Measurements from ENCODE around the gene KDM4C.
"Not testable (repeated sequence)": the region's sequence is repeated elsewhere in the genome, so short reads cannot be mapped to it uniquely, and the experiment has no call there.

Gene KDM4C

GRCh38 chr9:6757456-6758247, at the start of gene KDM4C:
Gene KDM4C, plus strand, starts transcription at chr9:6757973. Its CDS starts 35,016 bp downstream, at chr9:6792989.
- DNase-seq: peak; percentile 81

GRCh38 chr9:6708732-6709131, 49.0 kb upstream of the KDM4C start:
- no peak for DNase-seq

DNA sequence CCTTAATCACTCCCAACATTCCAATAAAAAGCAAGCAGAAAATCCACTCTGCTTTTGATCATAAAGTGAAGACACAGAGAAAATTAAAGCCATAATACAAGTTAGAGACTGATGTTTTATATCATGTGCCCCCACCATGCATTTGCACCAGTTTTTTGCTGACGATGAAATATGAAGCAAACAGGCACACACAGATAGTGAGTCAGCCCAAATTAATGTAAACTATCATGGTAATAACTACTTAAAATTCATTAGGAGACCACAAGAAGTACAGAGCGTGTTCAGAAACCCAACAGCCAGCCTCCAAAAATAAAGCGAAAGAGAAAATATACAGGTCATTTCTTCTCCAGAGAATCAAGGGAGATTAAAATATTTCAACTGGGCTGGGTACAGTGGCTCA, 46.4 kb upstream of the KDM4C start:
- DNase-seq: no peak

GRCh38 chr9:6712041-6712440, 45.7 kb upstream of the KDM4C start:
- DNase-seq: no peak

DNA sequence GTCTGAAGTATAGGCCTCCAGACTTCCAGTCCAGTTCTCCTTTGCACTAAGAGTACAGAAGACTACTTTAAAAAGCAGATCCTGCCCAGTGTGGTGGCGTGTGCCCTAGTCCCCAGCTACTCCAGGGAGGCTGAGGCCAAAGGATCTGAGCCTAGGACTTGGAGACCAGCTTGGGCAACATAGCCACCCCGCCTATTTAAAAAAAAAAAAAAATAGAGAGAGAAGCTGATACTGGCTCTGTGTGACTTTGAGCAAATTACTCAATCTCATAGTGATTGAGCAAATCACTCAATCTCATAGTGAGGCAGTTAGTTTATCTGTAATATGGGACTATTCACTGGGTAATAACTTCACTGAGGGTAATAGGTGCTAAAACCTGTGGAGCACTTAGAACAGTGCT, 43.6 kb upstream of the KDM4C start:
- no peak for DNase-seq

- not testable (repeated sequence) for DNase-seq
These were observed 42.5 kb upstream of the KDM4C start for GRCh38 chr9:6715153-6715754.

GRCh38 chr9:6715755-6716643, 41.8 kb upstream of the KDM4C start:
- no peak for DNase-seq

- DNase-seq: no peak
These were observed 41.0 kb upstream of the KDM4C start for GRCh38 chr9:6716766-6717165.

DNA sequence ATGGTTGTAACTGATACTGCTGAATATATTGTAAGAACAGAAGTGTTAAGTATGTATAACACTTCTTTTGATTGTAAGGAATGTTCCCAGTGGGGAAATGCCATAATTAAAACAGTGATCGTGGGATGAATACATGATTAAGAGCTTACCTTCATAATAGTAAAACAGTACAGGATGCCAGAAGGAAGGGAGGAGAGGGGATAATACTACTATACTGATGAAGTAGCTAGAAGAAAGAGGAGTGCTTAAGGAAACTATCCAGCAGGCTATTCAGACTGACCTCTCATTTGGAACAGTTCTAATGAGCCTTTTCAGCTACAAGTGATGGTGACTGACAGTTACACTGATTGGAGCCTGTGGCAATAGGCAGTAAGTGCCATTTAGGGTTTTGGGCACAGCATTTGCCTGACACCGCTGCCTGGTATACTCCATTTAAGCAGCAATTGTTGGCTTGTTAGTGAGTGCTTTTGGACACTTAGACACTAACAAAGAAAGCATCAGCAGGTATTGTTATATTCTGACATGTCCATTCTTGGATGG, 33.8 kb upstream of the KDM4C start:
- no peak for DNase-seq

GRCh38 chr9:6733257-6733656, 24.5 kb upstream of the KDM4C start:
- no peak for DNase-seq

GRCh38 chr9:6733831-6734230, 23.9 kb upstream of the KDM4C start:
- no peak for DNase-seq

DNA sequence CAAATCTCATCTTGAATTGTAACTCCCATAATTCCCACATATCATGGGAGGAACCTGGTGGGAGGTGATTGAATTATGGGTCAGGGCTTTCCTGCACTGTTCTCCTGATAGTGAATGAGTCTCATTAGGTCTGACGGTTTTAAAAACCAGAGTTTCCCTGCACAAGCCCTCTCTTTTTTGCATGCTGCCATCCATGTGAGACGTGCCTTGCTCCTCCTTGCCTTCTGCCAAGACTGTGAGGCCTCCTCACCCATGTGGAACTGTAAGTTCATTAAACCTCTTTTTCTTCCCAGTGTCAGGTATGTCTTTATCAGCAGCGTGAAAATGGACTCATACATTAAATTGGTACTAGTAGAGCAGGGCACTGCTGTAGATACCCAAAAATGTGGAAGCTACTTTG, 22.4 kb upstream of the KDM4C start:
- DNase-seq: no peak

- peak; percentile 5 for DNase-seq
These were observed 18.6 kb upstream of the KDM4C start for GRCh38 chr9:6739218-6739617.

DNA sequence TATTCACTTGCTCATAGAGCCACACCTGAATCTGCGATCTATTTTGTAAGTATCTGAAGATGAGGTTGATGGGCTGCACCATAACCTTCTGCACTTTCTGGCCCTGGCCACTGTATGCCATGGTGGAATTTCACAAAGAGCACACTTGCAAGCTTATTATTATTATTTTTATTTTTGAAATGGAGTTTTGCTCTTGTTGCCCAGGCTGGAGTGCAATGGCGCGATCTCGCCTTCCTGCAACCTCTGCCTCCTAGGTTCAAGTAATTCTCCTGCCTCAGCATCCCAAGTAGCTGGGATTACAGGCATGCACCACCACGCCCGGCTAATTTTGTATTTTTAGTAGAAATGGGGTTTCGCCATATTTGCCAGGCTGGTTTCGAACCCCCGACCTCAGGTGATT, 8.9 kb upstream of the KDM4C start:
- DNase-seq: not testable (repeated sequence)

GRCh38 chr9:6754861-6755260, 2.9 kb upstream of the KDM4C start:
- not testable (repeated sequence) for DNase-seq

DNA sequence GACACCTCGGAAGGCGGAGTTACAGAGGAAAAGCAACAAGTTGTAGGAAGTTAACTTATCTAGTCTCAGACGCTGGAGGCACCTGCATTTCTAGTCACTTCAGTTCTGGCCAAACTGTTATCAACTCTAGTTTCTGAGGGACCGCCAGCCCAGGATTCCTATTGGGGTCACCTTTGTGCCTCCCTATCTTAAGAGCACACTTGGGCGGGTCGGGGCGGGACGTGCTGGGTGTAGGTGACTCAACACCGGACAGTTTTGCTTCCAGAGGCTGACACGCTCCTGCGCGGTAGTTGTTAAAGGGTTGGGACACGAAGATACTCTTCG, 679 bp upstream of the KDM4C start:
- DNase-seq: no peak

GRCh38 chr9:6758248-6758497, 400 bp downstream of the KDM4C start:
- no peak for DNase-seq

DNA sequence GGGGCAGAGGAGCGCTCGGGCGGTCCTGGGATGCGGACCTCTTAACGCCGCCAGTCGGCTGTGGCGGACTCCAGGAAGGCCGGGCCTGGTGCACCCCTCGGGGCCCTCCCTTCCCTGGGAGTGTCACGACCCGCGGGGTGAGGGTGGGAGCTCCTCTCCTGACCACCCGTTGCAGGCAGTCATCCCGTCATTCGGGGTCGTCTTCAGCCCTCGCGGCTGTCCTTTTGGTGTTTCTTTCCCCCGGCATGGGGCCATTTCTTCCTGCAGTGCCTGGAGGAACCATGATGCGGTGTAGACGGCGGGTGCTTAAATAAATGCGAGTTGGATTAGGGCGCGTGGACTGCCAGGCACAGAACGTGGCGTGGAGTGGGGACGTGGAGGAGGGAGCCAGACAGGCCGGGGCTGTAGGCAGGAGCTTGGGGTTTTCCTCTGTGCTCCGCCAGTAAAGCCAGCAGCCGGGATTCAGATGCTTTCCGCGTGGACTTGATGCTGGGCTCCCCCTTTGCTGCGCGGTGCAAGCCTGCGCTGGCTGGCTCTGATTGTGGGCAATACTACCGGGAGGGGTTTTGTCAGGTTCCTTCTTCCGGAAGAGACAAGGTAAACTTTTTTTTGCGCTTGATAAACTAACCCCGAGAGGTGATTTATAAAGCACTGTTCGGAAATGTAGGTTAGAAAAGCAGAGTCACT, 868 bp downstream of the KDM4C start:
- no peak for DNase-seq

DNA sequence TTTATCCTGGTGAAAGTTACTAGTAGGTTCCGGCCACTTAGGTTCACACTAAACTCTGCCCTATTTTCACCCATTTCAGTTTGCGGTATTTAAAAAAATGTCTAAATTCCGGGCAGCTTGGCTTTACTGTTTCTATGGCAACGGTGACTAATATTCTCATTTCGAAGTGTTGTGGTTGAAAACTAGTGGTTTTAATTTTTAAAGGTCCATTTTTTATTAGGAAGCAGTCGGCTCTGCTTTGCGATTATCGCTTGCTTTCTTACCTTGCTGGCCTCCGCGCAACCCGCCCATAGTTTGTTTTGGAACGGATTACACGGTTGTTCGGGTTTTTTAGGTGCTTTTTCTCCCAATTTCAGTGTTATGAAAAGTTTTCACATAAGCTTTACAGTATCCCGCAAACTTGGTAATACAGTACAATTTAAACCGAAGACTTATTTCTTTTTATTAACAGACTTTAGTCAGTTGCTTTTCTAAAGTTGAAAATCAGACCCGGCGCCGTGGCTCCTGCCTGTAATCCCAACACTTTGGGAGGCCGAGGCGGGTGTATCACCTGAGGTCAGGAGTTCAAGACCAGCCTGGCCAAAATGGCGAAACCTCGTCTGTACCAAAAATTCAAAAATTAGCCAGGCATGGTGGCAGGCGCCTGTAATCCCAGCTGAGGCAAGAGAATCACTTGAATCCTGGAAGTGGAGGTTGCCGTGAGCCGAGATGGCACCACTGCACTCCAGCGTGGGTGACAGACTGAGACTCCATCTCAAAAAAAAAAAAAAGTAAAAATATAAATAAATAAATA, 1.6 kb downstream of the KDM4C start:
- DNase-seq: no peak

DNA sequence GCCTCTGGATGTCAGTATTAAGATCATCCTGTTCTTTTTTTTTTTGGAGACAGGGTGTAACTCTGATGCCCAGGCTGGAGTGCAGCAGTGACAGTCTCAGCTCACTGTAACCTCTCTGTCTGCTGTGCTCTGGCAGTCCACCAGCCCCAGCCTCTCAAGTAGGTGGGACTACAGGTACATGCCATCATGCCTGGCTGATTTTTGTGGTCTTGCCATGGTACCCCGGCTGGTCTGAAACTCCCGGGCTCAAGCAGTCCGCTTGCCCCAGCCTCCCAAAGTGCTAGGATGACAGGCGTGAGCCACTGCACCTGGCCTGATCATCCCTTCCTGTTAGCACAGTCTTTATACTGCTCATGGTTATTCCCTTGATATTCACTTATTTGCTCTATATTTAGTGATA, 3.5 kb downstream of the KDM4C start:
- DNase-seq: no peak

- no peak for DNase-seq
These were observed 5.5 kb downstream of the KDM4C start for GRCh38 chr9:6763244-6763643.

GRCh38 chr9:6764011-6764410, 6.2 kb downstream of the KDM4C start:
- DNase-seq: no peak

Measured in NCI-H1694 treated with DMSO at 0.1 percent for 48 hours (cell line).